ENCODE data around the gene UBALD1. TPM values are rescaled to one million over a fixed set of nuclear protein-coding genes. Genes with fewer than 3 reads are reported as not detected.

The UBALD1 gene
- total and polyA plus RNA-seq, 2 donors (not counting 3 experiments of a cell fraction or from before 2014, with no cell fraction given): 24.8 to 41.6 TPM

DNA sequence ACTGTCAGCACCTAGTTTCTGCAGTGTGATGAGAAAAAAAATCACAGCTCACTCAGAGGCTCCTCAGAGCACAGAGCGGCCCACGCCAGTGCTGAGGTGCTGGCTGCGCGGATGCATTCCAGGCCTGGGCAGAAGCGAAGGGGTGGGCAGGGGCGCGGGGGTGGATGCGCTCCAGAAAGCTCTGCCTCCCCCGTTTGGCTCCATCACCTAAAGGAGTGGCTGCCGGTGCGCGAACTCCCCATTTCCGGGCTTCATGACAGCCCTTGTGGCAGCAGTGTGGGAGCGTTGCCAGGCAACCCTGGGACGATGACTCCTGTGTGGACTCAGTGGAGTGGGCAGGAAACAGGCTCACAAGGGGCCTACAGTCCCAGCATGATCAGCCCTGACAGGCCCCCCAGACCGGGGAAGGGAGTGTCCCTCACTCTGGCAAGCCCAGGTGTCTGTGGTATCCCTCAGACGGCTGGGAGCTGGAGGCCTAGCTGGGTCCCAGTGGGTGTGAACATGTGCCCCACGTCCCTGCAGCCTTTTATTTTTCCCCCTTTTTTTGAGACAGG, 45.8 kb upstream of the UBALD1 start:
- FAIRE-seq (peak; percentile 28), DNase-seq (ENCODE audit: low read depth, low spot score) (peak; percentile 19)
- Histone ChIP-seq H3K27me3 (ENCODE audit: control insufficient read depth in 2 of 2, insufficient read depth in 2 of 2, low read length in 2 of 2) (no peaks in the 10 kb centered on the region), H3K79me2 (ENCODE audit: control insufficient read depth, insufficient read depth, low read length) (no peaks in the 10 kb centered on the region), H3K36me3 (ENCODE audit: control insufficient read depth in 2 of 2, extremely low read depth in 1 of 2, insufficient read depth in 2 of 2, low read length in 2 of 2) (peaks cover 4 to 26% of the 10 kb centered on the region in 2 experiments), H2AFZ (ENCODE audit: low read depth, low read length) (no peak overlapping the region), H3K9ac (replicated peaks; ENCODE audit: extremely low read depth, insufficient read depth, low read length) (no peak overlapping the region), H3K4me3 (replicated peaks in 1 of 3; ENCODE audit: insufficient read depth in 1 of 3, low read depth in 1 of 3, low read length in 3 of 3) (no peak overlapping the region), H3K9me3 (replicated peaks; ENCODE audit: control insufficient read depth, insufficient read depth, low read length) (no peaks in the 10 kb centered on the region), H3K4me2 (ENCODE audit: insufficient read depth, low read length) (no peak overlapping the region), H3K27ac (ENCODE audit: insufficient read depth, low read depth, low read length) (no peak overlapping the region), H3K9me1 (replicated peaks; ENCODE audit: control insufficient read depth, extremely low read depth, insufficient read depth, low read length) (no peaks in the 10 kb centered on the region), H4K20me1 (replicated peaks; ENCODE audit: control insufficient read depth, extremely low read depth, insufficient read depth, low read length) (no peaks in the 10 kb centered on the region), H3K4me1 (ENCODE audit: control insufficient read depth, extremely low read depth, insufficient read depth, low read length) (no peaks in the 10 kb centered on the region)
- ChIA-PET POLR2A (no interaction called here), CTCF (no interaction called here)
- intact Hi-C loops (cut with micrococcal nuclease): no loop called here
- dilution Hi-C loops (cut with MboI; ENCODE audit: extremely low pct_ligation_motif_present, low sequenced_read_pairs): no loop called here
- TF ChIP-seq, protein P1, sequence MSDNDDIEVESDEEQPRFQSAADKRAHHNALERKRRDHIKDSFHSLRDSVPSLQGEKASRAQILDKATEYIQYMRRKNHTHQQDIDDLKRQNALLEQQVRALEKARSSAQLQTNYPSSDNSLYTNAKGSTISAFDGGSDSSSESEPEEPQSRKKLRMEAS (IDR thresholded peaks at IDR 0.05; ENCODE audit: insufficient read depth, insufficient read length): no peak
- TF ChIP-seq POLR2AphosphoS5 (IDR thresholded peaks at IDR 0.05; ENCODE audit: insufficient read depth, low read depth, low read length) (no peak), POLR2A (IDR thresholded peaks at IDR 0.05; ENCODE audit: low read depth, low read length) (no peak), GATA2 (IDR thresholded peaks at IDR 0.05; ENCODE audit: insufficient read depth, insufficient read length, low read depth, low read length) (no peak), JUN (IDR thresholded peaks at IDR 0.05; ENCODE audit: borderline replicate concordance, insufficient read depth, insufficient read length, low read depth) (no peak), EZH2 (IDR thresholded peaks at IDR 0.05; ENCODE audit: borderline replicate concordance, low read depth, low read length, severe bottlenecking) (no peak)
- TF ChIP-seq, protein P2, sequence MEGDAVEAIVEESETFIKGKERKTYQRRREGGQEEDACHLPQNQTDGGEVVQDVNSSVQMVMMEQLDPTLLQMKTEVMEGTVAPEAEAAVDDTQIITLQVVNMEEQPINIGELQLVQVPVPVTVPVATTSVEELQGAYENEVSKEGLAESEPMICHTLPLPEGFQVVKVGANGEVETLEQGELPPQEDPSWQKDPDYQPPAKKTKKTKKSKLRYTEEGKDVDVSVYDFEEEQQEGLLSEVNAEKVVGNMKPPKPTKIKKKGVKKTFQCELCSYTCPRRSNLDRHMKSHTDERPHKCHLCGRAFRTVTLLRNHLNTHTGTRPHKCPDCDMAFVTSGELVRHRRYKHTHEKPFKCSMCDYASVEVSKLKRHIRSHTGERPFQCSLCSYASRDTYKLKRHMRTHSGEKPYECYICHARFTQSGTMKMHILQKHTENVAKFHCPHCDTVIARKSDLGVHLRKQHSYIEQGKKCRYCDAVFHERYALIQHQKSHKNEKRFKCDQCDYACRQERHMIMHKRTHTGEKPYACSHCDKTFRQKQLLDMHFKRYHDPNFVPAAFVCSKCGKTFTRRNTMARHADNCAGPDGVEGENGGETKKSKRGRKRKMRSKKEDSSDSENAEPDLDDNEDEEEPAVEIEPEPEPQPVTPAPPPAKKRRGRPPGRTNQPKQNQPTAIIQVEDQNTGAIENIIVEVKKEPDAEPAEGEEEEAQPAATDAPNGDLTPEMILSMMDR (IDR thresholded peaks at IDR 0.05; ENCODE audit: extremely low read depth in 1 of 2, insufficient read depth in 1 of 2, low read depth in 1 of 2, low read length in 2 of 2): no peak
- no TSS peak for BruUV-seq (replicated peaks)
